ENCODE results near the gene SCNN1A. TPM values are rescaled to one million over a fixed set of nuclear protein-coding genes. Genes with fewer than 3 reads are reported as not detected.

SCNN1A gene
- total RNA-seq (2016; rRNA removed; fragmentation: Illumina TruSeq; extraction: Trizol) (0.63 and 1.5 TPM in 2 replicates), polyA plus RNA-seq (2011; rRNA removed) (14.6 and 32.8 TPM in 2 replicates), polyA minus RNA-seq (2011; rRNA and poly(A)+ RNA removed; ENCODE audit: low replicate concordance) (9.5 and 30.0 TPM in 2 replicates), Bru-seq, nascent RNA (percentile 36 among the genes with signal in this experiment), BruChase-seq, experiment 1, labeled RNA remaining after a 6-hour chase (percentile 40 among the genes with signal in this experiment), BruChase-seq, experiment 2, labeled RNA remaining after a 2-hour chase (percentile 36 among the genes with signal in this experiment)
- total RNA-seq (2016; cell fraction: cytosol; rRNA removed; fragmentation: Illumina TruSeq; extraction: Trizol; ENCODE audit: low read depth) = 0.71 and 1.2 TPM in 2 replicates
- total RNA-seq (2016; cell fraction: insoluble cytoplasmic fraction; rRNA removed; fragmentation: Illumina TruSeq; extraction: Trizol) = 0.71 and 1.6 TPM in 2 replicates
- total RNA-seq (2016; cell fraction: membrane; rRNA removed; fragmentation: Illumina TruSeq; extraction: Trizol) = 0.72 and 0.87 TPM in 2 replicates
- 1.8 and 5.0 TPM in 2 replicates for total RNA-seq (2016; cell fraction: nucleus; rRNA removed; fragmentation: Illumina TruSeq; extraction: Trizol)
- 6.1 and 12.5 TPM in 2 replicates for polyA plus RNA-seq (2011; cell fraction: cytosol; rRNA removed)
- 24.9 and 39.4 TPM in 2 replicates for polyA plus RNA-seq (2011; cell fraction: nucleus; rRNA removed)
- 17.5 and 19.3 TPM in 2 replicates for polyA plus RNA-seq (2012)
- polyA plus RNA-seq (2016; cell fraction: cytosol; fragmentation: Illumina TruSeq; extraction: Trizol; ENCODE audit: low read depth) = 0.22 and 0.41 TPM in 2 replicates
- polyA plus RNA-seq (2016; cell fraction: insoluble cytoplasmic fraction; fragmentation: Illumina TruSeq; extraction: Trizol; ENCODE audit: low read depth) = 1.0 and 1.6 TPM in 2 replicates
- 0.66 and 1.1 TPM in 2 replicates for polyA plus RNA-seq (2016; cell fraction: membrane; fragmentation: Illumina TruSeq; extraction: Trizol; ENCODE audit: low read depth)
- 4.0 and 5.1 TPM in 2 replicates for polyA plus RNA-seq (2016; cell fraction: nucleus; fragmentation: Illumina TruSeq; extraction: Trizol; ENCODE audit: insufficient read depth, low read depth)
- polyA minus RNA-seq (2011; cell fraction: cytosol; rRNA and poly(A)+ RNA removed) = 5.9 and 14.3 TPM in 2 replicates
- 10.9 and 24.2 TPM in 2 replicates for polyA minus RNA-seq (2011; cell fraction: nucleus; rRNA and poly(A)+ RNA removed)
- long read RNA-seq, experiment 1, partial matches to known transcripts = 0 of 4 reads
- long read RNA-seq, experiment 1, other reads (novel, unspliced or antisense) = 1 of 4 reads
- long read RNA-seq, experiment 2, partial matches to known transcripts = 7 of 20 reads
- long read RNA-seq, experiment 2, other reads (novel, unspliced or antisense) = 9 of 20 reads

DNA sequence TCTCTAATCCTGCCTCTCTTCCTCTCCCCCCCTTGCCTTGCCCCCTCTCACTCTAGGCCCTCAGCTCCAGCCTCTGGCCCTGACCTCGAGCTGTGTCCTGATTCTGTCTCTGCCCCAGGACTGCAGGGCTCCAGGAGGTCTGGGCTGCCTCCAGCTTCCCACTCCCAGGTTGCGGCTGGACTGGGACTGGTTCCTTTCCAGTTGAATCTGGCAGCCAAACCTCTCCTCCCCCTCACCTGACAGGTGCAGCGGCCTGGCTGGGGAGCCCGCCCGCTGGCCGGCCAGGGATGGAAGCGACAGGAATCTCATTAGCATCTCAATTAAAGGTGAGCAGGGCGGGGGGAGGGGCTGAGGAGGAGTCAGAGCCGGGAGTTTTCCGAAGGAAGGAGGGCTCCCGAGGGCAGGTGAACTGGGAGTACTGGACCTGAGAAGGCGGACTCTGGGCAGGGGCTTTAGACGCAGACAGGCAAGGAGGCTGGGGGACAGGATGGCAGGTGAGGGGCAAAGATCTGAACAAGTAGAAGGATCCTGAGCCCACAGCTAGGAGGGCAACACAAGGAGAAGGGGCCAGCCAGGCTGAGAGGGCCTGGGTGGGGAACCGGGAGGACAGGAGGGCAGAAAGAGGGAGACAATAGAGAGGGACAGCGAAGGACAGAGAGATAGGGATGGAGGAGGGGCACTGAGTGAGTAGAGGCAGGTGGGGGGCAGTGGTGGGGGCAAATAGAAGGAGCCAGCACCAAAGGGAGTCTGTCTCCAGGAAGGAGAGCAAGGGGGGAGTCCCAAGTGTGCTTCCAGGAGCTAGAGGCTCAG lies at the start of gene SCNN1A:
TSS of gene SCNN1A (minus strand) at position 295 of the 810 bp plus-strand sequence. CDS start 780 bp downstream, outside the sequence.
- Histone ChIP-seq H3K4me1 (ENCODE audit: insufficient read depth, low read length) (peaks cover 79% of the 10 kb centered on the region), H3K79me2 (ENCODE audit: insufficient read depth, low read length) (no peaks in the 10 kb centered on the region), H2AFZ (ENCODE audit: low read length) (no peak within 1 kb of the TSS), H4K20me1 (ENCODE audit: insufficient read depth, low read length) (no peaks in the 10 kb centered on the region), H3K9me3 (ENCODE audit: low read length) (no peaks in the 10 kb centered on the region), H3K36me3 (replicated peaks in 1 of 2; ENCODE audit: control insufficient read depth in 1 of 2, insufficient read depth in 2 of 2, low read length in 2 of 2) (no peaks in the 10 kb centered on the region), H3K9ac (ENCODE audit: insufficient read depth, low read depth, low read length) (peak within 1 kb of the TSS; percentile 68), H3K4me3 (replicated peaks in 1 of 3; ENCODE audit: insufficient read depth in 1 of 3, low read depth in 2 of 3, low read length in 3 of 3) (peak within 1 kb of the TSS; percentile 41 to 73 (median 57)), H3K27me3 (ENCODE audit: control insufficient read depth in 1 of 2, insufficient read depth in 2 of 2, low read length in 2 of 2) (peaks cover 0 to 21% of the 10 kb centered on the region in 2 experiments; a peak in 3 of 5 replicates), H3K4me2 (ENCODE audit: low read depth, low read length) (peak within 1 kb of the TSS; percentile 98), H3K27ac (ENCODE audit: extremely low read length, insufficient read depth, low read length) (peak within 1 kb of the TSS; percentile 16)
- ChIA-PET POLR2A (interaction anchor here (0.6 to 7.5 kb wide), 12 partner anchors 7 to 159 kb away, joined by 3 to 278 read pairs (median 6); partner anchors contain the start of genes GAPDH, LTBR, TAPBPL and TNFRSF1A), CTCF (ENCODE audit: low intra/inter-chr PET ratio, low total read pairs) (no interaction called here)
- in situ Hi-C loops (cut with HindIII; ENCODE audit: extremely low pct_ligation_motif_present, low pct_unique_long_range_greater_than_20kb) = no loop called here
- intact Hi-C loops (cut with micrococcal nuclease; ENCODE audit: unreplicated experiment) = loop anchor here (2.0 kb wide), 1 partner anchor 39 kb away; no protein-coding TSS in a partner anchor
- no TSS peak for BruUV-seq (replicated peaks)
- FAIRE-seq = no peak
- 2% methylated on average over 10 of the region's 15 CpGs for WGBS (ENCODE audit: low lambda C conversion rate)
- no peak for DNase-seq (ENCODE audit: low spot score)
- peak; percentile 1; the same call in 1 of the 3 replicates for ATAC-seq
- TF ChIP-seq ZNF781 (CRISPR knock-in tag; IDR thresholded peaks at IDR 0.05; ENCODE audit: borderline replicate concordance, not compliant biosample characterization) = no peak
- TF ChIP-seq ZEB1 (IDR thresholded peaks at IDR 0.05; ENCODE audit: insufficient replicate concordance, low read depth) = peak; percentile 31
- 0 out of 2 replicates have a peak, but pooled peaks have one; percentile 35 for TF ChIP-seq ZC3H13 (CRISPR knock-in tag; IDR thresholded peaks at IDR 0.05)
- TF ChIP-seq, protein P1, sequence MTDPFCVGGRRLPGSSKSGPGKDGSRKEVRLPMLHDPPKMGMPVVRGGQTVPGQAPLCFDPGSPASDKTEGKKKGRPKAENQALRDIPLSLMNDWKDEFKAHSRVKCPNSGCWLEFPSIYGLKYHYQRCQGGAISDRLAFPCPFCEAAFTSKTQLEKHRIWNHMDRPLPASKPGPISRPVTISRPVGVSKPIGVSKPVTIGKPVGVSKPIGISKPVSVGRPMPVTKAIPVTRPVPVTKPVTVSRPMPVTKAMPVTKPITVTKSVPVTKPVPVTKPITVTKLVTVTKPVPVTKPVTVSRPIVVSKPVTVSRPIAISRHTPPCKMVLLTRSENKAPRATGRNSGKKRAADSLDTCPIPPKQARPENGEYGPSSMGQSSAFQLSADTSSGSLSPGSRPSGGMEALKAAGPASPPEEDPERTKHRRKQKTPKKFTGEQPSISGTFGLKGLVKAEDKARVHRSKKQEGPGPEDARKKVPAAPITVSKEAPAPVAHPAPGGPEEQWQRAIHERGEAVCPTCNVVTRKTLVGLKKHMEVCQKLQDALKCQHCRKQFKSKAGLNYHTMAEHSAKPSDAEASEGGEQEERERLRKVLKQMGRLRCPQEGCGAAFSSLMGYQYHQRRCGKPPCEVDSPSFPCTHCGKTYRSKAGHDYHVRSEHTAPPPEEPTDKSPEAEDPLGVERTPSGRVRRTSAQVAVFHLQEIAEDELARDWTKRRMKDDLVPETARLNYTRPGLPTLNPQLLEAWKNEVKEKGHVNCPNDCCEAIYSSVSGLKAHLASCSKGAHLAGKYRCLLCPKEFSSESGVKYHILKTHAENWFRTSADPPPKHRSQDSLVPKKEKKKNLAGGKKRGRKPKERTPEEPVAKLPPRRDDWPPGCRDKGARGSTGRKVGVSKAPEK (CRISPR knock-in tag; IDR thresholded peaks at IDR 0.05; ENCODE audit: borderline replicate concordance) = 0 out of 2 replicates have a peak, but pooled peaks have one; percentile 32
- no peak for TF ChIP-seq ZNF431 (CRISPR knock-in tag; IDR thresholded peaks at IDR 0.05; ENCODE audit: borderline replicate concordance, low read depth)
- TF ChIP-seq SRSF4 (IDR thresholded peaks at IDR 0.05; ENCODE audit: low read depth, low read length, poor library complexity, severe bottlenecking) = no peak
- 0 out of 2 replicates have a peak, but pooled peaks have one; percentile 24 for TF ChIP-seq ARHGAP35 (CRISPR knock-in tag; IDR thresholded peaks at IDR 0.05; ENCODE audit: borderline replicate concordance)
- 0 out of 2 replicates have a peak, but pooled peaks have one; percentile 9 for TF ChIP-seq ZNF780A (CRISPR knock-in tag; IDR thresholded peaks at IDR 0.05)
- TF ChIP-seq SMAD9 (CRISPR knock-in tag; IDR thresholded peaks at IDR 0.05) = no peak
- TF ChIP-seq CBX1 (IDR thresholded peaks at IDR 0.05; ENCODE audit: low read depth) = no peak
- no peak for TF ChIP-seq ZMYM3 (CRISPR knock-in tag; IDR thresholded peaks at IDR 0.05)

Data from HepG2 (cell line).